Vagina (tissue), 2 donors: ENCODE data around the gene TIE1. TPM values are rescaled to one million over a fixed set of nuclear protein-coding genes. Genes with fewer than 3 reads are reported as not detected.

ENCODE experiments used
- DNase-seq, 2 donors: peaks; one replicate each; pipeline ENCODE4 v3.0.0-alpha.2; 2017; ENCODE audit errors: extremely low spot score in 2 of 2
- H3K27ac ChIP-seq: fragments of 200-600 bp; sonication (generic); one replicate; pipeline ENCODE4 v1.5.1; 2019
- H3K27me3 ChIP-seq: fragments of 200-600 bp; sonication (generic); one replicate; pipeline ENCODE4 v1.5.1; 2019
- H3K36me3 ChIP-seq, 2 donors: fragments of 200-600 bp; sonication (generic); one replicate each; pipeline ENCODE4 v1.5.1; 2017 to 2019
- H3K4me1 ChIP-seq: fragments of 200-600 bp; sonication (generic); one replicate; pipeline ENCODE4 v1.5.1; 2019
- H3K4me3 ChIP-seq, 2 donors: fragments of 200-600 bp; sonication (generic); 1 replicate in 1 of 2; 2 replicates in 1 of 2; pipeline ENCODE4 v1.5.1; 2016 to 2019
- H3K9me3 ChIP-seq: fragments of 200-600 bp; sonication (generic); one replicate; pipeline ENCODE4 v1.5.1; 2019
- CTCF ChIP-seq, 3 experiments: fragments of 450-650 bp in 2 of 3; fragments of 200-600 bp in 1 of 3; sonication (generic) in 1 of 3; IDR thresholded peaks; one replicate each; pipeline ENCODE4 v1.5.1; 2017 to 2019; ENCODE audit warnings: antibody characterized with exemption in 3 of 3, mild to moderate bottlenecking in 2 of 3, moderate library complexity in 2 of 3
- POLR2A ChIP-seq, 2 donors: fragments of 450-650 bp; IDR thresholded peaks; one replicate each; pipeline ENCODE4 v1.6.1; 2017; ENCODE audit warnings: antibody characterized with exemption in 2 of 2, mild to moderate bottlenecking in 2 of 2, moderate library complexity in 2 of 2
- POLR2AphosphoS5 ChIP-seq, 2 donors: sonication (generic); formaldehyde crosslinking; IDR thresholded peaks; one replicate each; pipeline ENCODE4 v1.9.0; 2017; ENCODE audit warnings: antibody characterized with exemption in 2 of 2, mild to moderate bottlenecking in 2 of 2, low read depth in 1 of 2; ENCODE audit not compliant: insufficient read depth in 1 of 2
- intact Hi-C: fragments of 100-400 bp; cut with DNase I; formaldehyde crosslinking; loops from one replicate; pipeline ENCODE4 v1.15.1; 2023
- total RNA-seq: library from RNA; depleted of rRNA; stranded (reverse); fragments of >200 nt; gene quantifications from one replicate; pipeline ENCODE4 v1.2.3, GENCODE V29; 2016

Gene TIE1
- total RNA-seq, 1 donor from 2014 or later: 36.1 TPM

DNA sequence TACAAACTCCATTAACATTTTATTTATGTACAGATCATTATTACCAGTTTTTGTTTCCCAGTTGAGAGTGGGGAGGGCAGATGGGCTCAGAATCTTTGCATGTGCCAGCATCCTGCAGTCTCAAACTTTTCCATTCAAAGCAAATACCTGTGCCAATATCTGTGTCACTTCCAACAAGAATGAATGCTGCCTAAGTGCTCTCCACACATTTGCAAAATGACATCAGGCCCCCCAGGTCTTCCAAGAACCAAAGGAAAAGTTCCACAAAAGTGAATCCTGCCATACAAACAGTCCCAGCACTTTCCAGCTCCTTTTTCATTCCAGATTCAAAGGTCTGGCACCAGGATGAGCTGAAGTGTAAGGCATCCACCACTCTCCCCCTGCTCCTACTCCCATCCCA, 1.7 kb upstream of the TIE1 start:
- intact Hi-C loops: no loop called here
- no peak for DNase-seq
- H3K4me1 ChIP-seq: peaks cover 14% of the 10 kb centered on the region
- no peaks in the 10 kb centered on the region for H3K36me3 ChIP-seq
- H3K9me3 ChIP-seq: no peaks in the 10 kb centered on the region
- H3K27ac ChIP-seq: peak overlapping the region; percentile 48
- H3K4me3 ChIP-seq: no peak overlapping the region
- H3K27me3 ChIP-seq: no peaks in the 10 kb centered on the region
- TF ChIP-seq CTCF (IDR thresholded peaks at IDR 0.05) (no peak), POLR2AphosphoS5 (IDR thresholded peaks at IDR 0.05; ENCODE audit: insufficient read depth in 1 of 2, low read depth in 1 of 2) (no peak)

GRCh38 chr1:43302201-43302600, 1.4 kb downstream of the TIE1 start:
- H3K9me3 ChIP-seq: no peaks in the 10 kb centered on the region
- intact Hi-C loops: no loop called here
- H3K27ac ChIP-seq: peak overlapping the region; percentile 13
- no peak for TF ChIP-seq CTCF (IDR thresholded peaks at IDR 0.05)
- TF ChIP-seq POLR2A (IDR thresholded peaks at IDR 0.05): no peak
- no peak for TF ChIP-seq POLR2AphosphoS5 (IDR thresholded peaks at IDR 0.05; ENCODE audit: insufficient read depth in 1 of 2, low read depth in 1 of 2)
- H3K27me3 ChIP-seq: no peaks in the 10 kb centered on the region
- peak overlapping the region; percentile 8 to 28 for H3K4me3 ChIP-seq
- no peaks in the 10 kb centered on the region for H3K4me1 ChIP-seq
- DNase-seq: no peak
- H3K36me3 ChIP-seq: no peaks in the 10 kb centered on the region

- Histone ChIP-seq H3K36me3 (no peaks in the 10 kb centered on the region), H3K27me3 (no peaks in the 10 kb centered on the region), H3K4me1 (no peaks in the 10 kb centered on the region), H3K27ac (peak overlapping the region; percentile 13), H3K9me3 (no peaks in the 10 kb centered on the region), H3K4me3 (peak overlapping the region in 1 of 2 donors; percentile 8)
- no peak for DNase-seq
- no peak for TF ChIP-seq CTCF (IDR thresholded peaks at IDR 0.05)
- TF ChIP-seq POLR2AphosphoS5 (IDR thresholded peaks at IDR 0.05; ENCODE audit: insufficient read depth in 1 of 2, low read depth in 1 of 2): no peak
- no peak for TF ChIP-seq POLR2A (IDR thresholded peaks at IDR 0.05)
- intact Hi-C loops: no loop called here
These were observed 2.1 kb downstream of the TIE1 start for GRCh38 chr1:43302721-43303470.

DNA sequence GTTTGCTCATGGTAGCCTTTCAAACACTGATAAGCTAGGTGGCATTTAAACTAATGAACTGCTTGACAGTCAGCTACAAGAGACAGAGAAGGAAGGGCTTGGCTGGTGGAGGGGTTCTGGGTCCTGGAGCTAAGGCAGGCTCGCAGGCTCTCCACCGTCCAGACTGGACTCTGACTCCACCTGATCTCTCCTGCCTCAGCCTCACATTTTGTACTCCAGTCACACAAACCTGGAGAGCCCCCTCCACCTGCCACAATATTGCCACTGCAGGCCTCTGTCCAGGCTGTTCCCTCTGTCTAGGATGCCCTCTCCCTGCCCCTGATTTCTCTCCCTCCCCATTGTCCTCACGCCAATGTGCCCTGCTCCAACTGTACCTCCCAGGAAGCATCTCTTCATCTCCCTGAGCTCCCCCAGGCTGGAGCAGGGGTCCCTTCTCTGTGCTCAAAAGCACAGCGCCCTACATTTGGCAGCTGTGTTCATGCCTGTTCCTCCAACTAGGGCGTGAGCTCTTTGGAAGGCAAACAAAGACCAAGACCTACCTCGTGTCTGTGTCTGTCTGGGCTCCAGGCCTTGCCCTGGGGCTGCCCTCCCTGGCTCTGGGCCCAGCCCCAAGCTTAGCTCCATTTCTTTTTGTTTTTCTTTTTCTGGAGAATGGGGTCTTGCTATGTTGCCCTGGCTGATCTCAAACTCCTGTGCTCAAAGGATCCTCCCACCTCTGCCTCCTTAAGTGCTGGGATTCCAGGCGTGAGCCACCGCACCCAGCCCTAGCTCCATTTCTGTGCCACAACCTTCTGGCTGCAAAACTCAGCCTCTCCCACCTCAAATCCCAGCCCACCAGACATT, 2.9 kb downstream of the TIE1 start:
- TF ChIP-seq CTCF (IDR thresholded peaks at IDR 0.05) (no peak), POLR2A (IDR thresholded peaks at IDR 0.05) (no peak), POLR2AphosphoS5 (IDR thresholded peaks at IDR 0.05; ENCODE audit: insufficient read depth in 1 of 2, low read depth in 1 of 2) (no peak)
- Histone ChIP-seq H3K27me3 (no peaks in the 10 kb centered on the region), H3K27ac (no peak overlapping the region), H3K4me1 (no peaks in the 10 kb centered on the region), H3K36me3 (no peaks in the 10 kb centered on the region), H3K4me3 (no peak overlapping the region), H3K9me3 (no peaks in the 10 kb centered on the region)
- no peak for DNase-seq
- intact Hi-C loops: no loop called here

- intact Hi-C loops: no loop called here
- no peak for TF ChIP-seq POLR2AphosphoS5 (IDR thresholded peaks at IDR 0.05; ENCODE audit: insufficient read depth in 1 of 2, low read depth in 1 of 2)
- no peak for TF ChIP-seq CTCF (IDR thresholded peaks at IDR 0.05)
- TF ChIP-seq POLR2A (IDR thresholded peaks at IDR 0.05): no peak
These were observed 3.5 kb downstream of the TIE1 start for GRCh38 chr1:43304314-43304681.

More at GRCh38 chr1:43304314-43304681, 3.5 kb downstream of the TIE1 start:
- no peaks in the 10 kb centered on the region for H3K9me3 ChIP-seq
- no peaks in the 10 kb centered on the region for H3K36me3 ChIP-seq
- H3K4me3 ChIP-seq: no peak overlapping the region
- no peak for DNase-seq
- H3K27me3 ChIP-seq: no peaks in the 10 kb centered on the region
- no peaks in the 10 kb centered on the region for H3K4me1 ChIP-seq
- H3K27ac ChIP-seq: no peak overlapping the region
